Stimulated activated CD4-positive, alpha-beta T cell treated with anti-CD3 and anti-CD28 coated beads, Interleukin-15, amount 100 ng/mL, for 1 hour (primary cell): Measurements from ENCODE around the gene HIVEP1.

Experiments
- DNase-seq, 2 donors: peaks; one replicate each; pipeline ENCODE4 v3.0.0-alpha.2; 2020; ENCODE audit warnings: low read depth in 1 of 2, low spot score in 1 of 2

Gene HIVEP1

GRCh38 chr6:12012038-12012557, at the start of gene HIVEP1:
Gene HIVEP1 (plus strand): TSS chr6:12012312. CDS start chr6:12015629, 3,317 bp downstream.
- DNase-seq, result no peak

GRCh38 chr6:11963756-11964500, 48.2 kb upstream of the HIVEP1 start:
- no peak for DNase-seq

GRCh38 chr6:11964729-11965335, 47.3 kb upstream of the HIVEP1 start:
- DNase-seq, result no peak

GRCh38 chr6:11965499-11965898, 46.6 kb upstream of the HIVEP1 start:
- no peak for DNase-seq

- no peak for DNase-seq
These were observed 43.8 kb upstream of the HIVEP1 start for GRCh38 chr6:11968241-11968806.

- DNase-seq, result no peak
These were observed 43.0 kb upstream of the HIVEP1 start for GRCh38 chr6:11969092-11969491.

- no peak for DNase-seq
These were observed 42.0 kb upstream of the HIVEP1 start for GRCh38 chr6:11970114-11970513.

- DNase-seq, result no peak
These were observed 41.0 kb upstream of the HIVEP1 start for GRCh38 chr6:11971154-11971553.

GRCh38 chr6:11972270-11972669, 39.8 kb upstream of the HIVEP1 start:
- DNase-seq, result no peak

GRCh38 chr6:11972806-11973205, 39.3 kb upstream of the HIVEP1 start:
- DNase-seq, result no peak

- DNase-seq, result no peak
These were observed 38.9 kb upstream of the HIVEP1 start for GRCh38 chr6:11973238-11973637.

- DNase-seq, result no peak
These were observed 38.0 kb upstream of the HIVEP1 start for GRCh38 chr6:11974089-11974488.

GRCh38 chr6:11975353-11975977, 36.6 kb upstream of the HIVEP1 start:
- DNase-seq, result no peak

GRCh38 chr6:11976489-11976888, 35.6 kb upstream of the HIVEP1 start:
- no peak for DNase-seq

- no peak for DNase-seq
These were observed 34.9 kb upstream of the HIVEP1 start for GRCh38 chr6:11977193-11977592.

GRCh38 chr6:11977738-11978137, 34.4 kb upstream of the HIVEP1 start:
- DNase-seq, result no peak

GRCh38 chr6:11978169-11978987, 33.7 kb upstream of the HIVEP1 start:
- DNase-seq, result no peak

- DNase-seq, result no peak
These were observed 32.2 kb upstream of the HIVEP1 start for GRCh38 chr6:11979866-11980265.

- no peak for DNase-seq
These were observed 28.8 kb upstream of the HIVEP1 start for GRCh38 chr6:11983306-11983705.

GRCh38 chr6:11987386-11987785, 24.7 kb upstream of the HIVEP1 start:
- no peak for DNase-seq

- DNase-seq, result no peak
These were observed 22.7 kb upstream of the HIVEP1 start for GRCh38 chr6:11989386-11989785.
